Retinal pigment epithelial cell (primary cell): Measurements from ENCODE around the gene EID1.

Experiments used
- DNase-seq: peaks from one replicate; pipeline ENCODE4 v3.0.0-alpha.2; 2010; ENCODE audit warnings: low read depth
- H3K4me3 ChIP-seq: 2 replicates; pipeline ENCODE4 v1.5.1; 2011; ENCODE audit warnings: mild to moderate bottlenecking, low read length, control low read depth, moderate library complexity
- CTCF ChIP-seq: conservative IDR thresholded peaks from 2 replicates; pipeline ENCODE4 v1.5.1; 2011; ENCODE audit warnings: low read depth, low read length, control low read depth, inconsistent platforms

Gene EID1

GRCh38 chr15:48924528-48925393 lies 46.8 kb downstream of the EID1 start:
- no peak for DNase-seq
- TF ChIP-seq CTCF, result no peak
- H3K4me3 ChIP-seq, result no peak overlapping the region

GRCh38 chr15:48925714-48926223 lies 47.8 kb downstream of the EID1 start:
- no peak overlapping the region for H3K4me3 ChIP-seq
- TF ChIP-seq CTCF, result no peak
- no peak for DNase-seq

- H3K4me3 ChIP-seq, result no peak overlapping the region
- no peak for DNase-seq
- no peak for TF ChIP-seq CTCF
Observed at GRCh38 chr15:48928877-48929538, 51.1 kb downstream of the EID1 start.

- no peak for TF ChIP-seq CTCF
- no peak overlapping the region for H3K4me3 ChIP-seq
- no peak for DNase-seq
Observed at GRCh38 chr15:48929661-48930060, 51.7 kb downstream of the EID1 start.
